T-helper 1 cell (primary cell): Measurements from ENCODE around the gene SLC16A12.

Source experiments
- DNase-seq, 5 donors: peaks; one replicate each; pipeline ENCODE4 v3.0.0-alpha.2; 2012 to 2020
- total RNA-seq, 4 donors: gene quantifications; one replicate each; lab custom pipeline; 2026; lab: John Stamatoyannopoulos, UW

The SLC16A12 gene
- total RNA-seq: 0 reads per million in 4 donors

DNA sequence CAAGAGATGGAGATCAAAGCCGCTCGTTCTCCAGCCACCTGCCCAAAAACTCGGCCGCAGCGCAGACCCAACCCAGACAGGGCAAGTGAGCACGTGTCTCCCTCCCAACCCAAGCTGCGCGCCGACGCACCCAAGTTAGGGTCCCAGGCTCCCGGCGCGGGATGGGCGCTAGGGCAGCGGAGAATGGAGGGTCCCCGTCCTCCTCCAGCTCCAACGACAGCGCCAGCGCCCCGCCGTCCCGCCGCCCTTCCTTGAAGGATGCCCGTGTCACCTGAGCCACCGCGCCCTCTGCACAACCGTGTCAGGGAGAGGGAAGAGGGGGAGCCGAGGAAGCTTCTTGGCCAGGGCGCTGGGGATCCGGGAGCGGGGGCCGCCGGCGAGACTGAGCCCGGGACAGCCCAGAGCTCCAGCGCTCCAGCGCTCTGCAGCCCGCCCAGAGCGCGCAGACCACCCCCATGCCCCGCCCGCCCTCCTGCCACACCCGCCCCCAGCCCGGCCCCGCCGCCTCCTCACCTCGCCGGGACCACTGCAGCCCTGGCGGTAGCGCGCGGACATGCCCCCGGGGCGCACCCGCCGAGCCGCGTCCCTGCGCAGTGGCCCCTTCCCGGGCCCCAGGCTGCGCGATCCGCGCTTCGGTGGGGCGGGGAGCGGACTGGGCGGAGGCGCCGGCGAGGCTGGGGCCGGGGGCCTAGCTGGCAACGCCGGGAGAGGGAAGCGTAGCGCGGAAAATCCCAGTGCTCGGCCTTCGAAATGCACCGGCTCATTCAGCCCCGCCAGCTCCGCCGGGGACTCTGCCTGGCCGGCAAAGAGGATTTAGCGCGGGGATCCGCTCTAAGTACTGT is at the start of gene SLC16A12:
Gene SLC16A12, minus strand, starts transcription at position 424 of the 842 bp plus-strand sequence. CDS start 73,016 bp downstream, outside the sequence.
- no peak for DNase-seq

- DNase-seq: no peak
These were observed 46.6 kb upstream of the SLC16A12 start for GRCh38 chr10:89582022-89582421.

DNA sequence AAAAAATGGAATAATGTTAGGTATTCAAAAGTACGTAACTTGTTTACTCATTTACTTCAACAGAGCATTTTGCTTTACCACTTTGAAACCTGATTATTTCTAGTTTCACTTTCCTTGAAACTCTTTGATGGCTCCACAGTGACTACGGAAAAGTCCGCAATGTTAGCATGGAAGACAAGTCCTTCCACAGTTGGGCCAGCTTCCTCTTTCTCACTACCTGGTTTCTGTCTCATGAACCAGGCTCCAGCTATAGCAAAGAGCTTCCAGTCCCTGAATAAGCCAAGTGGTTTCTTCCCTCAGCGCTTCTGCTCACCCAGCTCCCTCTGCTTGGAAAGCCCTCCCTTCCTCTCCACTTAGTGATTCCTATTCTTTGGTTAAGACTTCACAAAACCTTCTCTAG is 44.8 kb upstream of the SLC16A12 start:
- no peak for DNase-seq

DNA sequence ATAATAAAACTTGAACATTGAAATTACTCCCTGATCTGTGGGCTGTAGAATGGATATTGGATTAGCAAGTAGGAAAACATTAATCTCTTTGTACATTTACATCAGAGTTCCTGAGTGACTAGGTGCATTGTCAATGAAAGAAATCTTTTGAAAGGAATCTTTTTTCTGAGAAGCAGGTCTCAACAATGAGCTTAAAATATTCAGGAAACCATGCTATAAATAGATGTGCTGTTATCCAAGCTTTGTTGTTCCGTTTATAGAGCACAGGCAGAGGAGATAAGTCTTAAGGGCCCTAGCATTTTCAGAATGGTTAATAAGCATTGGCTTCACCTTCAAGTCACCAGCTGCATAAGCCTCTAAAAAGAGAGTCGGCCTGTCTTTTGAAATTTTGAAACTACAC is 41.3 kb upstream of the SLC16A12 start:
- DNase-seq: no peak

- no peak for DNase-seq
These were observed 40.6 kb upstream of the SLC16A12 start for GRCh38 chr10:89576022-89576421.

GRCh38 chr10:89575031-89575430 is 39.6 kb upstream of the SLC16A12 start:
- no peak for DNase-seq

DNA sequence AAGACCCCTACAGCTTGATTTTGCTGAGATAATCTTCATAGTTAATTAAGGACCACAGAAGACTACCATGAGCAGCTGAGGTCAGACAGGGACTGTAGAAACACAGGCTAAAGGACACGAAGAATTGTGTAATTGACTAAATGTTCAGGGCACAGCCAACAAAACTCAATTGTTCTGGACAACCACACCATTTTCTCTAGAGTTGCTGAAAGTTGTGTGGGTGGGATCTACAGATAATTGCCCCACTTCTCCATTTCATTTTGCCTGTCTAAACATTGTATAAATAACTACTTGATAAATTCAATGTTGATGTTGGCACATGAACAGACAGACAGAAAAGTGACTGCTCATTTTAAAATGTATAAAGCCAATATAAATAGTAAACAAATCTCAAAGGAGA is 39.0 kb upstream of the SLC16A12 start:
- no peak for DNase-seq

DNA sequence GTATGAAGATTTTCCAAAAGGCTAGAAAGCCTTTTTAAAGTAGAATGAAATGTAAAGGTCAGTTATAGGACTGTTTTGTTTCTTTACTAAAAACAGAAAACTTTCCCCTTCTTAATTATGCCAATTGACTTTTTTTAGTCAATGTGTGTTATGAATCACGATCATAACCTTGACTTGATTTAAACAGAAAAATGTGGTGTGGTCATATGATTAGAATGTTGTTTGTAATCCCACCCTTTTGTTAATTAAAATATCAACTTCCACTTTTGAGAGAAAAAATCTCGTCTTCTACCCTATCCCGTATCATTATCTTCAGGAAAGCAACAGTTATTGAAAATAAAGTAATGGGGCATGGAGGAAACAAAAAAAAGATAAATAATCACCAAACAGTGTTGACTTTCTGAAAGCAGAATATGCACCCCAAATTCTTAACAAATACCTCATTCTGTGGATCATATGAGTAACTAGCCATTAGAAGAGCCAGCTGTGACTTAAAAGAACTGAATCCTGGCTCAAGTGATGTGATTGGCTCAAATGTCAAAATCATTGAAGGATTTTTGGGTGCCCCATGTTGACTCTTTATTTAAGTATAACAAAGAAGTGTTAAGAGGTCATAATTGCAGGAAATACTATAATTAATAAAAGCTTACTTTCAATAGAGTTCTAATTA is 32.3 kb upstream of the SLC16A12 start:
- no peak for DNase-seq

GRCh38 chr10:89566992-89567391 is 31.6 kb upstream of the SLC16A12 start:
- no peak for DNase-seq

GRCh38 chr10:89566095-89566950 is 30.9 kb upstream of the SLC16A12 start:
- DNase-seq: no peak

- no peak for DNase-seq
These were observed 29.8 kb upstream of the SLC16A12 start for GRCh38 chr10:89565180-89565579.

DNA sequence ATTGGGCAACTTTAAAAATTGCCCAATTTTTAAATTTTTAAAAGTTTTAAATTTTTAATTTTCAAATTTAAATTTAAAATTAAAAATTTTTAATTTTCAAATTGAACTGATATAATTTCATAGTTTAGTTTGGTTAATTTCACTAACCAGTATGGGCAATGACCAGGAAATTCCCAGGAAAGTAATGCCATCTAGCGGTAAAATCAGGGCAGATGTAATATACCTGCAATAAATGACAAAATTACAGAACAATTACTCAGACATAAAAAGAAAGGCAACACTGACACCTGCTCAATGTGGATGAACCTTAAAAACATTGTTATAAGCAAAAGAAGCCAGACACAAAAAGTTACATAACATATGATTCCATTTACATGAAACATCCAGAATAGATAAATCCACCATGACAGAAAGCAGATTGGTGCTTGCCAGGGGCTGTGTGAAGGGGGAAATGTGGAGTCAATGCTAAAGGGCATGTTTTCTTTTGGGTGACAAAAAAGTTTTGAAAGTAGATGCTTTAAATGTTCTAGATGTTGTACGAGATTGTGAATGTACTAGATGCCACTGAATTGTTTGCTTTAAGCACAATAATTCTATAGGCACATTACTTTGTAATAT is 28.6 kb upstream of the SLC16A12 start:
- peak in 2 of 5 donors; percentile 10 to 15 for DNase-seq

DNA sequence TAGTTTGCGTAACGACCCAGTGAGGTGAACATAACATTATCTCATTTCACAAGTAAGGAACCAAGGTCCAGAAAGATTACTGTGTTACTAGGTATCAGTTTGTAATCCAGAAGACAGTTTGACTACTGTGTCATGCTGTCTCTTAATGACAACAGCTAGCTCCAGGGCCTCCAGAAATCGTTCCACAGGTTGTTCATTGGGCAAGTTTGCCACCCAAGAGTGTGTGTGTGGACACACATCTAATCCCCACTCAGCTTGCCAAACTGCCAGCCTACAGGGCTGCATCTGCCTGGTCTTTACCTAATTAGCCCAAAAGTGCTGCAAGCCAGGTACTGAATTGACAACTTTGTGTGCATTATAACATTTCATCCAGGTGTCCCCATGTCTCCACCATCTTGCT is 27.9 kb upstream of the SLC16A12 start:
- DNase-seq: no peak

- DNase-seq: no peak
These were observed 21.2 kb upstream of the SLC16A12 start for GRCh38 chr10:89556600-89556999.

- DNase-seq: no peak
These were observed 20.5 kb upstream of the SLC16A12 start for GRCh38 chr10:89555688-89556445.

DNA sequence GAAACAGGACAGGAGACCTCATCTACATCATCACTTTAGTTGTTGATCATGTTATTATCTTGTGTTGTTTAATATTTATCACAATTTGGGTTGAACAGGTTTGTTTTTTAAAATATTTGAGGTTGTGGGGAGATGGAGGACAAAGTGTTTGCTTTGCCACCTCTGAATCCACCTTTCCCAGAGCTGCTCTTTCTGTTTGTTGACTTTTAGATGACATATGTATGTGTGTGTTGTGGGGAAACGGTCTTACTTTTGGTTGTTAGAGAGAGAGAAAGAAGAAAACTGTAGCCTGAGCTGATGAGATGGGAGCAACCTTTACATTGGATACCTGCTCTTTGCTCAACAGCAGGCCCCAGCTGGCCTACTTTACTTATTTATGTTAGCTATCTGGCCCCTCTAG is 19.0 kb upstream of the SLC16A12 start:
- no peak for DNase-seq

DNA sequence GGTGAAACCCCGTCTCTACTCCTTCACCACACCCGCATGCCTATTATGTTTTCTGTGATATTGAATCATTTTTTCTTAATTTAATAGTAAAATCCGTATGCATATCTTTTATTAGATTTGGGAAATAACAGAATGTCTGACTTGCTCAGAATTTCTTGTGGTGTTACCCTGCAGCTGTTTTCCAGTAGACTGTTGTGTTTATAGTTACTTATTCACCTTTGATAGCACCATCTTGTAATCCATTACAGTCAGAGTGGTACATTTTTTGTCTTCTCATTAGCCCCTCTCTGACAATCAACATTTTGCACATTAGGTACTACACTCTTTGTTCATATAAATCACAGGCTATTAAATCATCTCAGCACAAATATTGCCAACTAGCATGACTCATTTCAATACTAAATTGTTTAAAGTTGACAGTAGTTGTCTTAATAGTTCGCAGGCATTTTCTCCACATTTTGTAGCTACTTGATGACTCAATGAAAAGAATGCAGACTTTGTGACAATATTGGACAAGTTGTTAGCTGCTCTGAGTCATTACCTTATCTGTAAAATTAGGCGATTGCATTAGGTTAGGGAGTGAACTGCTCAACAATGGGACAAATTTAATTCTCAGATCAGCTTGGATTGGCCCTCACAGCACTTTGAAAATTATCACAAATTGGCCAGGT is 17.8 kb upstream of the SLC16A12 start:
- DNase-seq: no peak

DNA sequence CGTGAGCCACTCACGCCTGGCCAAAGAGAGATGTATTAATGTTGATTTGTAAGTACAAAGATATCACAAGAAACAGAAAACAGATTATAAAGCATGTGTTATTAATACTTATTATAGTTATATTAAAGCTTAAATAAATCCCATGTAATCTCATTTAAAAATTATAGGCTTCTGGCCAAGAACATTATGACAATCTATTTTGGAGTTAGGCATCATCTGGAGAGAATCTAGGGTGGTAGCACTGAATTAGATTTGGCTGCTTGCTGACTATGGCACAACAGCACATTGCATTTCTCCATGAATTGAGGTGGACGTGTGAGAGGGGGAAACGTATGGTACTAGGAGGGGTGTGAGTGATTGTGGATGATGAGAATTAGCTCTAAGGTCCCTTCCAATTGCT is 16.8 kb upstream of the SLC16A12 start:
- no peak for DNase-seq

DNA sequence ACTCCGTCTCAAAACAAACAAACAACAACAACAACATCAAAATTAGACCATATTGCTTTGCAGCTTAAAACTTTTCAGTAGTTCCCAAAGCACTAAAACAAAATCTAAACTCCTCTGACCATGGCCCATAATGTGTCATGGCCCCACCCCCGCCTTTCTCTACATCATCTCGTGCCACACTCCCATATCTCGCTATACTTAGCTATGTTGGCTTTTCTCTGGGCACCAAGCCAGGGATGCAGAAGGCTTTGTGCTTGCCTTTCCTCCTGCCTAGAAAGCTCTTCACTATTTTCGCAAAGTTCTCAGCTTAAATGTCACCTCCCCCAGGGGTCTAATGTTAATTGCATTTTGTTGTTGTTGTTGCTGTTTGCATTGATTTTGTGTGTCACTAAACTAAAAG is 15.1 kb upstream of the SLC16A12 start:
- no peak for DNase-seq

DNA sequence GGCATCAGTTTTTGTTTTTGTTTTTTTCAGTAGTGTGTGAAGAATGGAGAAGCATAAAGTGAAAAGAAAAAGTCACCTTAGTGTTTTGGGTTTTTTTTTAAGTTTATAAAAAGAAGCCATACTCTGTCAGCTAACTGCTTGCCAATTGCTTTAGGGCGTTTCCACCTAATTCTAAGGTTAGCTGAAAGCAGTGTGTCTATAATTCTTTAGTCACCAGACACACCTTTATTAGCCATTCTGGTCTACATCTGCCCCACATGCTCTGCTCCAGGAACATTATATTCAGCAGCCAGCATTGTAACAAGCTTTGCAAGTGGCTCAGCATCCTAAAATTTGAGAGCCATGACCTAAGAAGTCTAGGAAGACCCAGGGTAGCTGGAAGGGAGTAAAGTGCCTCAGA is 14.1 kb upstream of the SLC16A12 start:
- no peak for DNase-seq

DNA sequence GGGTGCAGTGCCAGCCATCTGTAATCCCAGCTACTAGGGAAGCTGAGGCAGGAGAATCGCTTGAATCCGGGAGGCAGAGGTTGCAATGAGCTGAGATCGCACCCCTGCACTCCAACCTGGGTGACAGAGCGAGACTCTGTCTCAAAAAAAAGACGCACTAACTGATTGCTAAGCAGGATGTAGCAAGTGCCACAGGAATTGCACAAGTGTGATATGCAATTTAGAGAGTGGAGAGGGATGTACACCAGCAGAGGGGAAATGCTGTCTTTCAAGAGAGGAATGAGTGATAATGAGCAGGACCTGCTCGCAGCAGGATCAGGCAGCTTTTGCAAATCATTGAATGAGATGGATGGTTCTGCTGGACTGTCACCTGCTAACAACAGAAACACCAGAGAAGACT is 13.3 kb upstream of the SLC16A12 start:
- no peak for DNase-seq
